ENCODE results near the gene CDON. TPM values are rescaled to one million over a fixed set of nuclear protein-coding genes. Genes with fewer than 3 reads are reported as not detected.

The CDON gene
- total and polyA plus RNA-seq, 9 of the 15 experiments (the other 6 are each of a cell fraction or from before 2014, with no cell fraction given): 0.08 to 0.64 (median 0.40) TPM

- no peak for ATAC-seq
- no TSS peak for BruUV-seq (replicated peaks)
- Histone ChIP-seq H3K36me3 (ENCODE audit: control insufficient read depth, insufficient read depth, low read length) (no peaks in the 10 kb centered on the region), H3K9me3 (replicated peaks; ENCODE audit: control insufficient read depth, insufficient read depth, low read depth, low read length) (no peaks in the 10 kb centered on the region), H2AFZ (ENCODE audit: low read depth, low read length) (no peak overlapping the region), H3K79me2 (ENCODE audit: control insufficient read depth, insufficient read depth, low read length) (no peaks in the 10 kb centered on the region), H3K27me3 (ENCODE audit: control insufficient read depth in 2 of 2, insufficient read depth in 2 of 2, low read length in 2 of 2) (peaks cover 12 to 25% of the 10 kb centered on the region in 2 experiments; a peak in 4 of 5 replicates), H3K4me2 (ENCODE audit: insufficient read depth, low read length) (no peak overlapping the region), H3K9me1 (ENCODE audit: control insufficient read depth, insufficient read depth, low read length) (no peaks in the 10 kb centered on the region), H3K4me1 (replicated peaks in 1 of 2; ENCODE audit: control insufficient read depth in 2 of 2, insufficient read depth in 2 of 2, low read length in 2 of 2) (no peaks in the 10 kb centered on the region), H4K20me1 (replicated peaks; ENCODE audit: control insufficient read depth, insufficient read depth, low read length) (no peaks in the 10 kb centered on the region), H3K4me3 (no peak overlapping the region), H3K9ac (ENCODE audit: insufficient read depth in 1 of 2, low read depth in 2 of 2, low read length in 2 of 2) (no peak overlapping the region), H3K27ac (ENCODE audit: extremely low read depth, low read depth, low read length) (no peak overlapping the region)
- no peak for DNase-seq (ENCODE audit: extremely low read depth in 1 of 4, low spot score in 3 of 4)
- POLR2A ChIA-PET: no interaction called here
- under 1% methylated on average over 8 of the region's 8 CpGs for WGBS (ENCODE audit: insufficient coverage, low coverage, missing lambda C conversion rate)
- in situ Hi-C loops (cut with MboI) (no loop called here), intact Hi-C loops (cut with micrococcal nuclease) (no loop called here)
- CTCF ChIA-PET (ENCODE audit: low intra/inter-chr PET ratio): no interaction called here
- FAIRE-seq: no peak
- no peak for TF ChIP-seq ZNF589 (CRISPR knock-in tag; IDR thresholded peaks at IDR 0.05; ENCODE audit: low read depth)
- no peak for TF ChIP-seq GTF3C2 (IDR thresholded peaks at IDR 0.05; ENCODE audit: borderline replicate concordance, extremely low read depth, insufficient read length)
- TF ChIP-seq SAFB2 (IDR thresholded peaks at IDR 0.05; ENCODE audit: borderline replicate concordance, low read depth, low read length, severe bottlenecking): no peak
- TF ChIP-seq ILF3 (IDR thresholded peaks at IDR 0.05; ENCODE audit: borderline replicate concordance): no peak
- no peak for TF ChIP-seq ZNF431 (CRISPR knock-in tag; IDR thresholded peaks at IDR 0.05)
- no peak for TF ChIP-seq SNRNP70 (optimal IDR thresholded peaks at IDR 0.05; ENCODE audit: low read depth, low read length)
- TF ChIP-seq HIVEP1 (CRISPR knock-in tag; IDR thresholded peaks at IDR 0.05): no peak
- no peak for TF ChIP-seq ZSCAN29 (IDR thresholded peaks at IDR 0.05)
- no peak for TF ChIP-seq SIRT6 (IDR thresholded peaks at IDR 0.05; ENCODE audit: low read depth, low read length)
- TF ChIP-seq BRCA1 (IDR thresholded peaks at IDR 0.05): no peak
- TF ChIP-seq BRCA1 (CRISPR knock-in tag; IDR thresholded peaks at IDR 0.05): no peak
- TF ChIP-seq, protein P1, sequence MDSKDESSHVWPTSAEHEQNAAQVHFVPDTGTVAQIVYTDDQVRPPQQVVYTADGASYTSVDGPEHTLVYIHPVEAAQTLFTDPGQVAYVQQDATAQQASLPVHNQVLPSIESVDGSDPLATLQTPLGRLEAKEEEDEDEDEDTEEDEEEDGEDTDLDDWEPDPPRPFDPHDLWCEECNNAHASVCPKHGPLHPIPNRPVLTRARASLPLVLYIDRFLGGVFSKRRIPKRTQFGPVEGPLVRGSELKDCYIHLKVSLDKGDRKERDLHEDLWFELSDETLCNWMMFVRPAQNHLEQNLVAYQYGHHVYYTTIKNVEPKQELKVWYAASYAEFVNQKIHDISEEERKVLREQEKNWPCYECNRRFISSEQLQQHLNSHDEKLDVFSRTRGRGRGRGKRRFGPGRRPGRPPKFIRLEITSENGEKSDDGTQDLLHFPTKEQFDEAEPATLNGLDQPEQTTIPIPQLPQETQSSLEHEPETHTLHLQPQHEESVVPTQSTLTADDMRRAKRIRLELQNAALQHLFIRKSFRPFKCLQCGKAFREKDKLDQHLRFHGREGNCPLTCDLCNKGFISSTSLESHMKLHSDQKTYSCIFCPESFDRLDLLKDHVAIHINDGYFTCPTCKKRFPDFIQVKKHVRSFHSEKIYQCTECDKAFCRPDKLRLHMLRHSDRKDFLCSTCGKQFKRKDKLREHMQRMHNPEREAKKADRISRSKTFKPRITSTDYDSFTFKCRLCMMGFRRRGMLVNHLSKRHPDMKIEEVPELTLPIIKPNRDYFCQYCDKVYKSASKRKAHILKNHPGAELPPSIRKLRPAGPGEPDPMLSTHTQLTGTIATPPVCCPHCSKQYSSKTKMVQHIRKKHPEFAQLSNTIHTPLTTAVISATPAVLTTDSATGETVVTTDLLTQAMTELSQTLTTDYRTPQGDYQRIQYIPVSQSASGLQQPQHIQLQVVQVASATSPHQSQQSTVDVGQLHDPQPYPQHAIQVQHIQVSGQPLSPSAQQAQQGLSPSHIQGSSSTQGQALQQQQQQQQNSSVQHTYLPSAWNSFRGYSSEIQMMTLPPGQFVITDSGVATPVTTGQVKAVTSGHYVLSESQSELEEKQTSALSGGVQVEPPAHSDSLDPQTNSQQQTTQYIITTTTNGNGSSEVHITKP (IDR thresholded peaks at IDR 0.05; ENCODE audit: partially characterized antibody): no peak
- TF ChIP-seq POLR3G (IDR thresholded peaks at IDR 0.05; ENCODE audit: extremely low read depth, insufficient read length, insufficient replicate concordance): no peak
Observed at GRCh38 chr11:125980436-125980835, 82.2 kb downstream of the CDON start.
